Stimulated activated naive CD8-positive, alpha-beta T cell treated with anti-CD3 and anti-CD28 coated beads, Interleukin-15, amount 100 ng/mL, for 72 hours (primary cell): ENCODE results near the gene VWF.

ENCODE experiments used
- ATAC-seq: fragments of 150-1000 bp; cut with Tn5 transposase; 2 replicates; pipeline ENCODE4 v1.10.0; 2021; ENCODE audit warnings: mild to moderate bottlenecking, moderate library complexity
- DNase-seq, 2 donors: peaks; one replicate each; pipeline ENCODE4 v3.0.0; 2021 to 2022
- H3K27ac Mint-ChIP-seq, 2 donors: one replicate each; pipeline ENCODE4 v1.8.0; 2022; ENCODE audit warnings: mild to moderate bottlenecking in 2 of 2, mixed read lengths in 2 of 2, moderate library complexity in 2 of 2
- H3K27me3 Mint-ChIP-seq: one replicate; pipeline ENCODE4 v1.8.0; 2022; ENCODE audit warnings: mixed read lengths
- H3K4me1 Mint-ChIP-seq: one replicate; pipeline ENCODE4 v1.8.0; 2022; ENCODE audit warnings: mild to moderate bottlenecking, mixed read lengths
- H3K4me3 Mint-ChIP-seq, 2 donors: one replicate each; pipeline ENCODE4 v1.8.0; 2022; ENCODE audit warnings: mild to moderate bottlenecking in 2 of 2, mixed read lengths in 2 of 2, moderate library complexity in 1 of 2
- H3K9me3 Mint-ChIP-seq, 2 donors: one replicate each; pipeline ENCODE4 v1.8.0; 2022; ENCODE audit warnings: mixed read lengths in 2 of 2

VWF gene

DNA sequence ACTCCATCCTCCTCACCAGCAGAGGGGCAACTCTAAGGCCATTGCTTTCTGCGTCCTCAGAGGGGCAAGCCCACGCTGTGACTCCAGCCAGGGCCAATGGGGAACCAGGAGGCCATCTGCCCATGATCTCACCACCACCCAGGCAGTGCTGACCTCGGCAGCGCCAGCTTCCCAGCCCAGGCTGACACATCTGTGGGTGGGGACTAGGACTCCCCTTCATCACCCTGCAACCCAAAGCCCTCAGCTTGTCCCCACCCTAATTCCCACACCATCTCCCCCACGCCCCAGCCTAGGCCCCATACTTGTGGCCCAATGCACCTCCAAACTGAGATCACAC, 58.6 kb downstream of the VWF start:
- Mint-ChIP-seq H3K27me3 (peaks cover 21% of the 10 kb centered on the region), H3K4me3 (no peak overlapping the region), H3K9me3 (no peaks in the 10 kb centered on the region), H3K27ac (no peak overlapping the region), H3K4me1 (peaks cover 28% of the 10 kb centered on the region)
- DNase-seq (no peak), ATAC-seq (no peak)

DNA sequence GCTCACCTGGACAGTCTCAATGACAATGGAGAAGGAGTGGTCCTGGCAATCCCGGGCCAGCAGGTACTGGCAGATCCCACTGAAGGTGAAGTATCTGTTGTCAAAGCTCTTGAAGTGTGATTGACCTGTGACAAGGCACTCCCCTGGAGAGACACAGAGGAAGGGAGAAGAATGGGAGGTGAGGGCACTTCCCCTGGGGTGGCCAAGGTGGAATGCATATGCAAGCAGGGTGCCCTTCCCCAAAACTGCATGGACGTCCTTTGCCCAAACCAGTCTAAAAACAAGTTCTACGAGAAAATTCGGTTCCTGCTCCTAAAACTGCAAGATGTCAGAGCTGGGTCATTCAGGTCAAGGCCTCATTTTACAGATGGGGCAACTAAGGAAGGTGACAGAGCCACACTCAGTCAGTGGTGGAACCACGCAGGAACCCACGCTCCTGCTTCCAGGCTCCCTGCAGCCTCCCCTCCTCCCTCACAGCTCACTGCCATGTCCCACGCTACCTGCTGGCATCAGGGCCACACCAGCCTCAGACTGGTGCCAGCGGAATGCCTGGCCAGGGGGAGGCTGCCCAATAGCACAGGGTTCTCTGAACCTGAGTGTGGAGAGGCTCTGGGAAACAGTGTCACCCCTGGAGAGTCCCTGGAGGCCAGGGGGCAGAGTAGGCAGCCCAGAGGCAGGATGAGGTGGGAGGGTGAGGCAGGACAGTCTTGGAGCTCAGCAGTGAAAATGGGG, 59.2 kb downstream of the VWF start:
- H3K4me1 Mint-ChIP-seq: peaks cover 27% of the 10 kb centered on the region
- no peak overlapping the region for H3K4me3 Mint-ChIP-seq
- ATAC-seq (no peak), DNase-seq (no peak)
- H3K9me3 Mint-ChIP-seq: no peaks in the 10 kb centered on the region
- H3K27ac Mint-ChIP-seq: no peak overlapping the region
- H3K27me3 Mint-ChIP-seq: peaks cover 25% of the 10 kb centered on the region

DNA sequence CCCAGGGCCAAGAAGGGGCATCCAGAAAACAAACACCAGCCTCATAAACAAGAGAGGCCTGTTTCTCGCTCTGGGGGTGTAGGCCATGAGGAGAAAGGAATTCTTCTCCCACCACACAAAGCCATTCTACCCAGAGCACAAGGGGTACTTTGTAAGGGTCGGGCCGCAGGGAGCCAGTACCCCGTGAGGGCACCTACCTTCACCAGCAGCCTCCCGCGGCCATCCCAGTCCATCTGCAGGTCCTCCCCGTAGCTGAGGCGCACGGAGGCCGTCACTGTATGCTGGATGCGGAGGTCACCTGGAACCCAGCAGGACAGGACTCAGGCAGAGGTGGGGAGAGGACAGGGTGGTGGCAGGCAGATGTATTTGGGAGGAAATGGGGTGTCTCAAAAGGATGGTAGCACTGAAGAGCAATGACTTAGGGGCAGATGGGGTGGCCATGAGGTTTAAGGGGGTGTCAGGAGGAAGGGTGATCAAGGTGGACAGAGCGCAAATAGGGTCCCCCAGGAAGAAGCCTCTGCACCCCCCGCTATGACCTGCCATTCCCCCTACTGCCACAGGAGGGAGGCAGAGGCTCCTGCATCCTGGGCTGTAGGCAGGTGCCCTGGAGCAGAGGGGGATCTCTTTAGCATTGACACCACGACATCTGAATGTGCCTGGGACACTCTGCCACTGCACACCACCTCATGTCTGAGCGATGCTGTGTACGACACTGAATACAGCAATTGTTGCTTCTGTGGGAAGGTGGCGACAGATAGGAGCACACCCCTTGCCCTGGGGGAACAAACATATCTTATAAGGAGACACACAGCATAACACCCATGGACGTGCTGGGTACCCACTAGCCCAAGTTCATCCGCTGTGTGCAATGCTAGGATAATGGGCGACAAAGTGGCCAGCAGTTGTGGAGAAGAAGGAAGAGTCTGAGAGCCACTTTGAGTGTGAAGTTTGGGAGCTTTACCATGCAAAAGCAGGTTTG, 61.4 kb downstream of the VWF start:
- no peak overlapping the region for H3K27ac Mint-ChIP-seq
- peaks cover 6% of the 10 kb centered on the region for H3K4me1 Mint-ChIP-seq
- H3K4me3 Mint-ChIP-seq: no peak overlapping the region
- H3K9me3 Mint-ChIP-seq: no peaks in the 10 kb centered on the region
- DNase-seq (peak; percentile 69 to 70), ATAC-seq (peak; percentile 87)
- H3K27me3 Mint-ChIP-seq: peaks cover 34% of the 10 kb centered on the region

DNA sequence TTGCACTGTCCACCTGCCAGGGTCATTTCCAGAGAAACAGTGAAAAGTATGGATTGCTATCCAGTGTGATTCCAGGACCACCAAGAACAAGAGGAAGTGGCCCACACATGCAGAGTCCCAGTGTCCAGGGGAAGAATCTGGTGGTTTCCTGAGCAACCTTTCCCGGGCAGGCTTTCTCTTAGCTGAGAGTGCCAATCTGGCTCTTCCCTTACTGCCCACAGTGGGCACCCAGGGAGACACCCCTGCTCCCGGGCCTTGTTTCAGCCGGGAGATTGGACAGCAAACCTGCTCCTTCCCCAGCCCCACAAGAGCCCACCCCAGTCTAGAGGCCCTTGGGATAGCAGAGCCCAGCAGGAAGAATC, 62.1 kb downstream of the VWF start:
- DNase-seq (no peak), ATAC-seq (no peak)
- Mint-ChIP-seq H3K27ac (no peak overlapping the region), H3K4me3 (no peak overlapping the region), H3K27me3 (peaks cover 34% of the 10 kb centered on the region), H3K4me1 (peaks cover 6% of the 10 kb centered on the region), H3K9me3 (no peaks in the 10 kb centered on the region)

DNA sequence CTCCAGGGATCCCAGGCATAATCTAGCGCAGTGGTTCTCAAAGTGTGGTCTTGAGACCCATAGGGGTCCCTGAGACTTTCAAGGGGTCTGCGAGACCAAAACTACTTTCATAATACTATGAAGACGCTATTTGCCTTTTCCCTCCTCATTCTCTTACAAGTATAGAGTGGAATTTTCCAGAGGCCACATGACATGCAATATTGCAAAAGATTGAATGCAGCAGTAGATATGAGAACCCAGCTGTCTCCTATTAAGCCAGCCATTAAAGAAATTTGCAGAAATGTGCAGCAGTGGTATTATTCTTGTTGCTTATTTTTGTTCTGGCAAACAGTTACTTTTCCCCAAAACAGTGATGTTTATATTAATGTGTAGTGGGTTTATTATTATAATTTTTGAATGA, 62.8 kb downstream of the VWF start:
- no peak overlapping the region for H3K27ac Mint-ChIP-seq
- no peak for DNase-seq
- no peaks in the 10 kb centered on the region for H3K9me3 Mint-ChIP-seq
- no peak overlapping the region for H3K4me3 Mint-ChIP-seq
- peaks cover 6% of the 10 kb centered on the region for H3K4me1 Mint-ChIP-seq
- H3K27me3 Mint-ChIP-seq: peaks cover 34% of the 10 kb centered on the region
- ATAC-seq: no peak

DNA sequence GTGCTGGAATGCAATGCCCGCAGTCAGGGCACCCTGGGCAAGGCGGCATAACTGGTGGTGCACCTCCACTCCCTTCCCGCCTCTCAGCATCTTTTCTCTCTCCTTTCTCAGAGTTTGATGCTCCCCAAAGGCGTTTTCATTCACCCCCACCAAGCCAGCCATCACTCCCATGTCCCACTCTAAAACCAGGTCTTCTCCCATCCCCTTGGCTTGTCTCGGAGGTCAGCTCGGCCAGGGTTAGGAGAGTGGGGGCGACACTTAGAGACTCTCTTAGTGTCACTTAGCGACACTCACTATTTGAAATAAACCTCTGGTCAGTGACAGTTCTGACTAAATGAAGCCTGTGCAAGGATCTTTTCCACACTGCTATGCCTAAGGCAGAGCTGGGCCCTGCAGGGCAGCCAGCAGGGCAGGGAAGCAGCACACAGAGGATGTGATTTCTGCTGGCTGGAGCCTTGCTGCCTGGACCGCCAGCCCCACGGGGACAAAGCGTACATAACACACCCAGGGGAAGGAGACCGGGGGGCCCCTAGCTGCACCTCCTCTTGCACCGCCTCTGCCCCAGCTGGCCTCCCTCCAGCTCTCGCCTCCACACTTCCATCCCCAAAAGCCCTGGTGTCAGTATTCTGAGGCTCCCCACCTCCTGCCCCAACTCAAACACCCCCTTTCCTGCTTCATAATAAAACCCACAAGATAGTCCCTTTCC, 64.5 kb downstream of the VWF start:
- no peak overlapping the region for H3K27ac Mint-ChIP-seq
- no peaks in the 10 kb centered on the region for H3K4me1 Mint-ChIP-seq
- no peak overlapping the region for H3K4me3 Mint-ChIP-seq
- peaks cover 34% of the 10 kb centered on the region for H3K27me3 Mint-ChIP-seq
- DNase-seq (no peak), ATAC-seq (no peak)
- H3K9me3 Mint-ChIP-seq: no peaks in the 10 kb centered on the region

DNA sequence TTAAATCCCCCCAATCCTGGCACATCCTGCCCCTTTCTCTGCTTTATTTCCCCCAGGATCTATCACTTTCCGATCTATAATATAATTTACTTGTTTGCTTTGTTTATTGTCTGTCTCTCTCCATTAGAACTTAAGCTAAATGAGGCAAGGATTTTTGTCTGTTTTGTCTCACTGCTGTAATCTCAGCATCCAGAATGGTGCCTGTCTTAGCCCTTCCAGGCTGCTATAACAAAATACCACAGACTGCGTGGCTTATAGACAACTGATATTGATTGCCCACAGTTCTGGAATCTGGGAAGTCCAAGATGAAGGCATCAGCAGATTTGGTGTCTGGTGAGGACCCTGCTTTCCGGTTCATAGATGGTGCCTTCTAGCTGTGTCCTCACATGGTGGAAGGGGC, 65.2 kb downstream of the VWF start:
- H3K4me1 Mint-ChIP-seq: no peaks in the 10 kb centered on the region
- no peak overlapping the region for H3K27ac Mint-ChIP-seq
- ATAC-seq (no peak), DNase-seq (no peak)
- H3K4me3 Mint-ChIP-seq: no peak overlapping the region
- H3K9me3 Mint-ChIP-seq: no peaks in the 10 kb centered on the region
- H3K27me3 Mint-ChIP-seq: peaks cover 32% of the 10 kb centered on the region

DNA sequence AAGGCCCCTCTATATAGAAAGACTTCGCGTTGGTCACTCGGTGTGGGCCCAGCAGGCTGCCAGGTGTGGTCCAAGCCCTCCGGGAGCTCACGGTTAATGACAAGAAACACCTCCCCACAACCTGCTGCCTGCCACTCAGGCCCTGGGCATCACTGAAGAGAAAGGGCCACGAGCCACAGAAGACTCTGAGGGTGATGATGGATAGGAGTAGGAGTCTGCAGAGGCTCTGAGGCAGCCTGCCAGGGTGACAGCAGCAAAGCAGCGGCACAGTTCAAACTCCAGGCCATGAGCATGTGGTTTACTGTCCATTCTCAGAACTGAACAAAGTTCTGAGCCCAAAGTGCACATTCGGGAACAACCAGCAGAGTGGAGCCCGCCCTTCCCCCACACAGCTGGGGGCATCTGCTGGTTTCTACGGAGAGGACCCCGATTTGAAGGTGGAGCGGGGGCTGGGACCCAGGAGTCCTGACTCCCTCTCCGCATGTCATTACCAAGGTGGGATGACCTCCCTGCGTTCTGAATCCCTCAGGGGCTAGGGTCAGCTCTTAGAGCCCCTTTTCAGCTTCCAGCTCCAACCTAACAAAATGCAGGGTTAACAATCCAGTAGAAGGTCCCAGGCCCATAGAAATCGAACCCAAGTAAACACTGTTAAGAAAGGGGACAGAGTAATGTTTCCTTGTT, 65.8 kb downstream of the VWF start:
- Mint-ChIP-seq H3K27ac (no peak overlapping the region), H3K4me3 (no peak overlapping the region), H3K9me3 (no peaks in the 10 kb centered on the region), H3K27me3 (peaks cover 26% of the 10 kb centered on the region), H3K4me1 (no peaks in the 10 kb centered on the region)
- DNase-seq (no peak), ATAC-seq (no peak)

DNA sequence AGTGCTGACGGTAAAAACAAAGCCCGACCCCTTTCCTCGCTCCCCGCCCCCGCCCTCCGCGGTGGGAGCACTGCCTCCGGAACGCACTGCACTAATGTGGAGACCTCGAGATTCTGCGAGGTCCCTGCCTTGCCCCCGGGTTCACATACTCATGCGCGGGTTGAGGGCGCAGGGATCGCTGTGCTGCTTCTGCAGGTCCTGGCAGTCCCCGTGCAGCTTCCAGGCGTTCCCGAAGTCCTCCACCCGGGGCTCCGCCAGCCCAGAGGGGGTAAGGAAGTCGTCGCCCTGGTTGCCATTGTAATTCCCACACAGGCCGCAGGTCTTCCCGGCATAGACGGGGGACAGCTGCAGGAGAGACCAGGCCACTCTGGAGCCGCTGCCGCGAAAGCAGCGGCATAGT, 66.8 kb downstream of the VWF start:
- Mint-ChIP-seq H3K9me3 (no peaks in the 10 kb centered on the region), H3K27ac (peak overlapping the region in 1 of 2 donors; percentile 4), H3K27me3 (peaks cover 21% of the 10 kb centered on the region), H3K4me1 (no peaks in the 10 kb centered on the region), H3K4me3 (no peak overlapping the region)
- DNase-seq (no peak), ATAC-seq (no peak)

DNA sequence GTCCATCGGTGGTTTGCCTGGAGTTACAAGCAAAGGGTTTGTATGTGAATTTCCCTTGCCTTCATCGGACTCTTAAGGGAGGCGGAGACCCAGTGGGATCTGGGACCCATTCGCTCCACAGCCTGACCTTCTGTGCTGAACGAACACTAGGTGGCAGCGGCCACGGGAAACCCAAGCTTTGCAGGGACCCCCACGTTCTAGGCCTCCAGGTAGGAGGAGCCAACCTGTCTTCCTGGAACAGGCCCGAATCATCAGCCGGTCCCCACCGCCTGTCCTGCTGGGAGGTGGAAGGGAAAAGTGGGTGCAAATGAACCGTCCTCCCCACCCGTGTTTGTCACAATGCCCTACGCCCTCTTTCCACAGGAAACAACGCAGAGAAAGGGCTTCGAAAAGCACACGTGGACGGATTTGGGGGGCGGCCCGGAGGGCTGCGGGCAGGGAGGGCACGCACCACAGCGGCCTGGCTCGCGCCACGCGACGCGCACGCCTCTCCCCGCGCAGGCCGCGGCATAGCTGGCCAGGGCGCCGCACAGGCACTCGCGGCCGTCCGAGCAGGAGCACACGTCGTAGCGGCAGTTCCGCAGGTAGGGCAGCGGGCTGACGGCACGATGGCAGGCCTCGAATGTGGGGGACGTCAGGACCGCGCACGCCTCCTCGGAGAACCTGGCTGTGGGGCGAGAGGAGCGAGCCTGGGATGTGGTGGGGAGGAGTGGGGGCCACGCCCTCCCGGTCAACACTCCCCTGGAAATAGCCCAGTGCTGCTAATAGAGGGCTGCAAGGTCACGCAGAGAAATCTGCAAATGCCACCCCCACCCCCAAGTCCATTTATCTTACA, 67.8 kb downstream of the VWF start:
- H3K27me3 Mint-ChIP-seq: peaks cover 21% of the 10 kb centered on the region

DNA sequence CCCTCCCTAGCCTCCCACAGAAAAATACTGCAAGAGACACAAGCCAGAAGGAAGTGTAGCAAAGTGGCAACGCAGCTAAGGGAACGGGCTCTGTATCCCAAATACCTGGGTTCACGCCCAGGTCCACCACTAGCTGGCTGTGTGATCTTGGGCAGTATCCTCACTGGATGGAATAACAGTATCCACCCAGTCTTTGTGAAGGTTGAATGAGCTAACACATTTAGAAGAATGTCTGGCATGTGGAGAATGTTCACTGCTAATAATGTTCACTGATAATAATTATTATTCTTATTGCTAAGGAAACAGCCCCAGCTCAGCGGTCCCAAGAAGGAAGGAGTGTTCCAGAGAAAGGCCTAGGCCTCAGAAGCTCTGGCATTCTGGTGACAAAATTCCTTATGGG, 70.9 kb downstream of the VWF start:
- Mint-ChIP-seq H3K9me3 (no peaks in the 10 kb centered on the region), H3K4me3 (no peak overlapping the region), H3K27ac (no peak overlapping the region), H3K4me1 (no peaks in the 10 kb centered on the region), H3K27me3 (no peaks in the 10 kb centered on the region)
- ATAC-seq: no peak
- no peak for DNase-seq

More for the DNA sequence above, 67.8 kb downstream of the VWF start:
- Mint-ChIP-seq H3K9me3 (no peaks in the 10 kb centered on the region), H3K4me1 (no peaks in the 10 kb centered on the region), H3K4me3 (peak overlapping the region; percentile 37 to 78), H3K27ac (peak overlapping the region; percentile 55 to 59)
- ATAC-seq (peak; percentile 73), DNase-seq (peak; percentile 48)

DNA sequence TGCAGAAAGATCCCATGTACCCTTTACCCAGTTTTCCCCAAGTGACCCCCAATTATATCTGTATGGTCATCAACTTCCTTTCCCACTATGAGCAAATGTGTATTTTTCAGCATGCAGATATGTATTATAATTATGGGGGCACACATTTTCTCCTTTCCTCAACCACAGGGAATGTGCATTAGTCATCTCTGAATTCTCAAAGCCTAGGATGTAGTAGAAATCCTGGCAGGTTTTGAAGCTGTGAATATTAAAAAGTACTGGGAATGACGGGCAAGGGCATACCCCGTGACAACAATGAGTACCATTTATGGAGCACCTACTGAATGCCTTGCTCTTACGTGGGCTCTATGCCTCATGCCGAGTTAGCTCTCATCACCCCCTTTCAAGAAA, 71.5 kb downstream of the VWF start:
- no peaks in the 10 kb centered on the region for H3K9me3 Mint-ChIP-seq
- ATAC-seq (no peak), DNase-seq (no peak)
- no peak overlapping the region for H3K27ac Mint-ChIP-seq
- no peaks in the 10 kb centered on the region for H3K4me1 Mint-ChIP-seq
- H3K27me3 Mint-ChIP-seq: no peaks in the 10 kb centered on the region
- no peak overlapping the region for H3K4me3 Mint-ChIP-seq

DNA sequence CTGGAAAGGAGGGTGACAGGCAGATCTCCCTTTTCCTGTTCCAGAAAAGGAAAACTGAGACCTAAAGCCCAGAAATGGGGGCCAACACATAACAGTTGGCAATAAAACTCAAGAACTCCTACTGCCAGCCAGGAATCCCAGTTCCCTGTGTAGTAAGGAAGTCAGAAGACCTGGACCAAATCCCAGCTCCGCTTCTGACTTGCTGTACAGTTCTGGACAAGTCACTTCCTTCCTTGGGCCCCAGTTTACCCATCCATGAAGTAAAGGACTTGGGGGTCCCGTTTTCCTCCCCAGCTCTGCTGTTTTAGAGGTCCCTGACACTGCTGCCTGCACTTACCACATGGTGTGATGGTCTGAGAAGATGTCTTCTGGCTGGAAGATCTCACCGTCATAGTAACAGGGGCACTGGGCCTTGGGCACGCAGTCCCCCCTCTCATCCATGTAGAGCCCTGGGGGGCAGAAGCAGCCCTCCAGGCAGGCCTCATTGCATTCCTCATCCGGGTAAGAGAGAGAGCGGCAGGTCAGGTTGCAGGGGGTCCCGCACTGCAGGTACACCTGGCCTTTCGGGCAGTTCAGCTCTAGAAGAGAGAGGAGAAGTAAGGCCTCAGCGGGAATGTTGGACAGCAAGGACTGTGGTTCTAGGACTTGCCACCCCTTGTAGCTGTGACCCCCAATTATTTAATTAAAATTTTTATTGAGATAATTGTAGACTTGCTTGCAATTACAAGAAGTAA, 72.1 kb downstream of the VWF start:
- Mint-ChIP-seq H3K27me3 (no peaks in the 10 kb centered on the region), H3K9me3 (no peaks in the 10 kb centered on the region), H3K27ac (no peak overlapping the region), H3K4me3 (no peak overlapping the region), H3K4me1 (no peaks in the 10 kb centered on the region)
- ATAC-seq (no peak), DNase-seq (no peak)

DNA sequence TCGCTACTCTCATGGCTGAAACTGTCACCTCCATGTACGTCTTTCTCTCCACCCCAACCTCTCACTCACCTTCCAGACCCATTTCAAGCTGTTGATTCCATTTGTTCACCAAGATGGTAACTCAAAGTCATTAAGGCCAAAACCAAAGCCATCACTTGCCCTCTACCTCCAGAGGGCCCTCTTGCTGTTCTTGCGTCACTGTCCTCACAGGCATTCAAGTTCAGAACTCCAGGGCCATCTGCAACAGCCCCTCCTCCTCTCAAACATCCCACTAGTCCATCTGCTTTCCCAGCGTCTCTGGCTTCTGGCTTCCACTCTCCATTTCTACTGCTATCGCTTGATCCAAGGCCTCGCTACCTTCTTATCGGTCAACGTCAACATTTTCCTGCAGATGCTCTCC, 74.5 kb downstream of the VWF start:
- DNase-seq (no peak), ATAC-seq (no peak)
- H3K9me3 Mint-ChIP-seq: no peaks in the 10 kb centered on the region
- no peak overlapping the region for H3K27ac Mint-ChIP-seq
- H3K4me3 Mint-ChIP-seq: no peak overlapping the region
- no peaks in the 10 kb centered on the region for H3K27me3 Mint-ChIP-seq
- no peaks in the 10 kb centered on the region for H3K4me1 Mint-ChIP-seq
